Heart left ventricle (tissue), 16 donors: Measurements from ENCODE around the gene CPNE4. TPM values are rescaled to one million over a fixed set of nuclear protein-coding genes. Genes with fewer than 3 reads are reported as not detected.

Experiments used
- ATAC-seq, 4 donors: fragments of 200-7000 bp; cut with Tn5 transposase; one replicate each; pipeline ENCODE4 v1.9.1; 2020 to 2022; ENCODE audit warnings: moderate library complexity in 4 of 4, mild to moderate bottlenecking in 3 of 4, moderate number of reproducible peaks in 1 of 4
- DNase-seq, 5 donors: peaks; one replicate each; pipeline ENCODE4 v3.0.0-alpha.2; 2020
- H3K27ac ChIP-seq, 12 donors: fragments of 200-600 bp; sonication (generic) in 4 of 12; one replicate each; pipeline versions ENCODE4 v1.5.0 to v1.8.0; 2016 to 2022; ENCODE audit warnings: mild to moderate bottlenecking in 2 of 12
- H3K27me3 ChIP-seq, 9 donors: fragments of 200-600 bp; sonication (generic) in 2 of 9; one replicate each; pipeline versions ENCODE4 v1.5.1 to v1.8.0; 2016 to 2022; ENCODE audit warnings: mild to moderate bottlenecking in 3 of 9
- H3K36me3 ChIP-seq, 9 donors: fragments of 200-600 bp; sonication (generic) in 2 of 9; one replicate each; pipeline versions ENCODE4 v1.5.0 to v1.8.0; 2018 to 2022; ENCODE audit warnings: mild to moderate bottlenecking in 2 of 9
- H3K4me1 ChIP-seq, 12 donors: fragments of 200-600 bp; sonication (generic) in 4 of 12; one replicate each; pipeline versions ENCODE4 v1.5.0 to v1.8.0; 2016 to 2022; ENCODE audit warnings: mild to moderate bottlenecking in 3 of 12
- H3K4me3 ChIP-seq, 12 donors: fragments of 200-600 bp; sonication (generic) in 4 of 12; one replicate each; pipeline versions ENCODE4 v1.5.0 to v1.8.0; 2017 to 2022; ENCODE audit warnings: mild to moderate bottlenecking in 9 of 12, moderate library complexity in 4 of 12
- H3K9me3 ChIP-seq, 12 donors: fragments of 200-600 bp; sonication (generic) in 4 of 12; one replicate each; pipeline versions ENCODE4 v1.5.0 to v1.8.0; 2016 to 2022; ENCODE audit warnings: mild to moderate bottlenecking in 1 of 12
- POLR2A ChIP-seq, 2 donors: fragments of 450-650 bp; IDR thresholded peaks; one replicate each; pipeline ENCODE4 v1.6.1; 2017; ENCODE audit warnings: antibody characterized with exemption in 2 of 2, mild to moderate bottlenecking in 2 of 2, moderate library complexity in 2 of 2
- WGBS, 4 donors: extraction: QIAGEN DNeasy Blood & Tissue Kit in 2 of 4; methylation state at CpG; one replicate each; pipeline versions ENCODE4 v1.1.5 to v1.1.7; 2013 to 2018; 5-methylcytosine and 5-hydroxymethylcytosine counted together
- intact Hi-C, 10 donors: fragments of 100-400 bp; cut with DNase I; formaldehyde crosslinking; loops; one replicate each; pipeline versions ENCODE4 v1.11.1 to v1.14.2; 2022
- polyA plus RNA-seq, 2 donors: library from polyadenylated mRNA; stranded (reverse); fragments of 200-250 nt; gene quantifications; one replicate each; pipeline ENCODE4 v1.2.3, GENCODE V29; 2013
- total RNA-seq, 9 donors: library from RNA; depleted of rRNA in 2 of 9; stranded (reverse); fragments of >200 nt in 2 of 9; fragmentation: NEBNext Ultra II Directional in 3 of 9; extraction: Animal tissue kit (Norgen Biotek cat#: 25700) in 3 of 9; gene quantifications; one replicate each; pipeline versions ENCODE4 v1.1.0 to v1.2.4, GENCODE V29; 2016 to 2023
- TF ChIP-seq, protein P1 (sequence below), 12 donors: fragments of 200-600 bp; sonication (generic) in 4 of 12; IDR thresholded peaks; one replicate each; pipeline versions ENCODE4 v1.5.0 to v1.8.0; 2018 to 2022; ENCODE audit warnings: antibody characterized with exemption in 12 of 12, mild to moderate bottlenecking in 5 of 12
- donor health status: ischemic (EF 13 %, LVEDD 7.1; RV severe dilation, severe dysfunction).
- donor health status: healthy with polysubstance abuse.
- donor health status: DM: no; HTN: yes; CAD: no.
- donor health status: DM: no; HTN: no; CAD: no.
- donor health status: ischemic (EF 25% LVEDD 6.9; RV normal size, moderate dysfunction).
- donor health status: ischemic (EF 25% LVEDD 5.7; RV mildly dilated, moderate dysfunction).
- donor health status: healthy.
- donor health status: DM: yes; HTN: yes; CAD: no.
- donor health status: ischemic (EF 35%, LVEDD 5.7; RV mildly dilated, moderate dysfunction).
- donor health status: nonischemic (EF 11% LVEDD 7.7; RV severe dilation, severe dysfunction).
- donor health status: DM: yes; HTN: yes; CAD: no.
- donor health status: PGD.
- donor health status: ischemic (EF 29% LVEDD 5.4; RV normal size, mild dysfunction).
- donor health status: nonischemic (EF 23%, LVEDD 6.1; RV moderate dilation, normal function).

Gene CPNE4
- total and polyA plus RNA-seq, 11 donors: 1.7 to 99.7 (median 24.9) TPM

DNA sequence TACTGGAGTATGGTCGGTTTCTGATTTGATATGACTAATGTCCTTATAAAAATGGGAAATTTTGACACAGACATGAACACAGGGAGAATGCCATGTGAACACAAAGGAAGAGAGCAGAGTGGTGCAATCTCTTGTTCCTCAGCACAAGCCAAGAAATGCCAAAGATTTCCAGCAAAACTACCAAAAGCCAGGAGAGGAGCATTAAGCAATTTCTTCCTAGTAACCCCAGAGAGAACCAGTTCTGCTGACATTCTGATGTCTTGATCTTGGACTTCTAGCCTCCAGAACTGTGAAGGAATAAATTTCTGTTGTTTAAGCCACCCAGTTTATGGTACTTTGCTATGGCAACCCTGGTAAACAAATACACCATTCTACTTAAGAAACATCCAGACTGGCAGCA lies 304.2 kb downstream of the CPNE4 start:
- WGBS, 4 donors: 71 to 78% (median 73%) methylated on average over 1 of the region's 1 CpG
- intact Hi-C loops: no loop called here
- TF ChIP-seq POLR2A (IDR thresholded peaks at IDR 0.05): no peak
- TF ChIP-seq, protein P1, sequence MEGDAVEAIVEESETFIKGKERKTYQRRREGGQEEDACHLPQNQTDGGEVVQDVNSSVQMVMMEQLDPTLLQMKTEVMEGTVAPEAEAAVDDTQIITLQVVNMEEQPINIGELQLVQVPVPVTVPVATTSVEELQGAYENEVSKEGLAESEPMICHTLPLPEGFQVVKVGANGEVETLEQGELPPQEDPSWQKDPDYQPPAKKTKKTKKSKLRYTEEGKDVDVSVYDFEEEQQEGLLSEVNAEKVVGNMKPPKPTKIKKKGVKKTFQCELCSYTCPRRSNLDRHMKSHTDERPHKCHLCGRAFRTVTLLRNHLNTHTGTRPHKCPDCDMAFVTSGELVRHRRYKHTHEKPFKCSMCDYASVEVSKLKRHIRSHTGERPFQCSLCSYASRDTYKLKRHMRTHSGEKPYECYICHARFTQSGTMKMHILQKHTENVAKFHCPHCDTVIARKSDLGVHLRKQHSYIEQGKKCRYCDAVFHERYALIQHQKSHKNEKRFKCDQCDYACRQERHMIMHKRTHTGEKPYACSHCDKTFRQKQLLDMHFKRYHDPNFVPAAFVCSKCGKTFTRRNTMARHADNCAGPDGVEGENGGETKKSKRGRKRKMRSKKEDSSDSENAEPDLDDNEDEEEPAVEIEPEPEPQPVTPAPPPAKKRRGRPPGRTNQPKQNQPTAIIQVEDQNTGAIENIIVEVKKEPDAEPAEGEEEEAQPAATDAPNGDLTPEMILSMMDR (IDR thresholded peaks at IDR 0.05): no peak
- H3K36me3 ChIP-seq: no peaks in the 10 kb centered on the region
- H3K4me3 ChIP-seq: no peak overlapping the region
- peaks cover 0 to 17% (median 0%) of the 10 kb centered on the region in 12 donors for H3K4me1 ChIP-seq
- H3K27me3 ChIP-seq: no peaks in the 10 kb centered on the region
- DNase-seq: no peak
- H3K9me3 ChIP-seq: no peaks in the 10 kb centered on the region
- H3K27ac ChIP-seq: no peak overlapping the region
- ATAC-seq: no peak

DNA sequence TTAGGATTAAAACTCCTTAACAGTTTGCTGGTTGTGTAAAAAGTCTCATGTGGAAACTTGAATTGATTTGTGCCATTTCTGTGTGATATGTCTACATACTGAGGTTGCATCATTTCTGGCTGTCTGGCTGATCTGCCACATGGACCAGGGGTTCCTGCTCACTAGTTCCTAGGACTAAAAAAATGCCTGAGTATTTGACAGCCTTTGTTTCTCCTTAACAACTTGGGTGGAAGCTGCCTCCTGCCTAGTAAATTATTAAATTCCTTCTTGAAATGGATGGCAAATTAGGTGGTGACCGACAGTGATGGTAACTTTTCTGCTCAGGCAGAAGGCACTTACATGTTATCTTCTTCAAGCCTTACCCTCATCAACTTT lies 305.2 kb downstream of the CPNE4 start:
- no peaks in the 10 kb centered on the region for H3K27me3 ChIP-seq
- ATAC-seq (no peak), DNase-seq (no peak)
- intact Hi-C loops: no loop called here
- no peak overlapping the region for H3K27ac ChIP-seq
- no peaks in the 10 kb centered on the region for H3K9me3 ChIP-seq
- peaks cover 0 to 13% (median 0%) of the 10 kb centered on the region in 12 donors for H3K4me1 ChIP-seq
- no peaks in the 10 kb centered on the region for H3K36me3 ChIP-seq
- TF ChIP-seq, protein P1 (IDR thresholded peaks at IDR 0.05): no peak
- no peak for TF ChIP-seq POLR2A (IDR thresholded peaks at IDR 0.05)
- 87 to 94% (median 93%) methylated on average over 1 of the region's 1 CpG for WGBS, 4 donors
- H3K4me3 ChIP-seq: no peak overlapping the region

DNA sequence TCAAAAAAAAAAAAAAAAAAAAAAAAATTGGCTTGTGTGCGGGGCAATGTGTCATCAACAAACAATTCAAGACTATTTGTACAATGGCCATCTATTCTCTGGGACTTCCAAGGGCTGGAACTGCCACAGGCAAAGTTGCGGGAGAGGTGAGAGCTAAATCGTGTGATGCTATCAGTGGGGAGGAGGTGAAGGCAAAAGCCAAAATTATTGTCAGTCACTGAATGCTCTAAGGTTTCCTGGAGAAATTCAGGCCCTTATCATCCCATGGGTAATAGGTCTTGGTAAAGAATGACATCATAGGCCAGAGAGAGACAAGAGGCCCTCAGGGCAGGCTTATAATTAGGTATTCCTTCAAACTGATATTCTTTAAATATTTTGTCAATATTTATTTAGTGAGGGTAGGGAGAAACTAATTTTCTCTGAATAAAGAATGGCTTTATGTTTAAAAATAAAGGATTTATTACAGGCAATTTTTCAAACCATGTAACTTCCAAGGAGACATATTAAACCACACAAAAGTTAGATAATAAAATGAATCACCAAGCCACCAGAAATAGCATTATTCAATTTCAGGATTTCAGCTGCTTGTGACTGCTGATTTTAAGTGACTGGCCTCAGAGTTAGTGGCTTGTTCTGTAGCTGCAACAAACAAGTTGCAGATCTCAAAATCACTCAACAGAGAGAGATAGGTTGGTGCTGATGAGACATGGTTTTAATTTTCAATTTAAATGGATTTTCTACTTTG lies 305.7 kb downstream of the CPNE4 start:
- no peaks in the 10 kb centered on the region for H3K27me3 ChIP-seq
- TF ChIP-seq, protein P1 (IDR thresholded peaks at IDR 0.05): no peak
- no peak for TF ChIP-seq POLR2A (IDR thresholded peaks at IDR 0.05)
- H3K9me3 ChIP-seq: no peaks in the 10 kb centered on the region
- ATAC-seq (no peak), DNase-seq (no peak)
- H3K36me3 ChIP-seq: no peaks in the 10 kb centered on the region
- intact Hi-C loops: no loop called here
- H3K4me1 ChIP-seq: peaks cover 0 to 8% (median 0%) of the 10 kb centered on the region in 12 donors
- no peak overlapping the region for H3K4me3 ChIP-seq
- H3K27ac ChIP-seq: no peak overlapping the region
- 73 to 88% (median 79%) methylated on average over 3 of the region's 3 CpGs for WGBS, 4 donors

DNA sequence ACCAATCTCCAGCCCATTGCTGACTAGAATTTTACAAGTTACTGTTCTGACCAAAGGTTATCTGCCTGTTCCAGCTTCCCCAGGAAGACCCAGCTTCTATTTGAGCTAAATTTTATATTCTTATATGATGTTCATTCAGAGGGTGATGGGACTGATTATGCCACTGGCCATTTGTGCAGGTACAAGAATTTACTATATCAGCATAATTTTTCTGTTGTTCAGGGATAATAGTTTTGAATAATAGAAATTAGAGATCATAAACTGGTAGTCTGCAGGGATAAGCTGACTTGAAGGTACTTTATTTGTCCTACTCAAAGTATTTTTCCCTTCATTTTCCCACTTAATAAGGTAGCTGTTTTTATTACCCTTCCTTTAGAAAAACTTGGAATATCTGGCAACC lies 309.4 kb downstream of the CPNE4 start:
- TF ChIP-seq, protein P1 (IDR thresholded peaks at IDR 0.05): no peak
- no peak for TF ChIP-seq POLR2A (IDR thresholded peaks at IDR 0.05)
- intact Hi-C loops: no loop called here
- H3K36me3 ChIP-seq: no peaks in the 10 kb centered on the region
- no peaks in the 10 kb centered on the region for H3K9me3 ChIP-seq
- ATAC-seq: no peak
- no peaks in the 10 kb centered on the region for H3K27me3 ChIP-seq
- DNase-seq: no peak
- no peak overlapping the region for H3K4me3 ChIP-seq
- H3K27ac ChIP-seq: no peak overlapping the region
- H3K4me1 ChIP-seq: no peaks in the 10 kb centered on the region
